ENCODE data around the gene ASB5. TPM values are rescaled to one million over a fixed set of nuclear protein-coding genes. Genes with fewer than 3 reads are reported as not detected.

The ASB5 gene, protein sequence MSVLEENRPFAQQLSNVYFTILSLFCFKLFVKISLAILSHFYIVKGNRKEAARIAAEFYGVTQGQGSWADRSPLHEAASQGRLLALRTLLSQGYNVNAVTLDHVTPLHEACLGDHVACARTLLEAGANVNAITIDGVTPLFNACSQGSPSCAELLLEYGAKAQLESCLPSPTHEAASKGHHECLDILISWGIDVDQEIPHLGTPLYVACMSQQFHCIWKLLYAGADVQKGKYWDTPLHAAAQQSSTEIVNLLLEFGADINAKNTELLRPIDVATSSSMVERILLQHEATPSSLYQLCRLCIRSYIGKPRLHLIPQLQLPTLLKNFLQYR
- under 1 TPM in 3 of 6 experiments, not detected in 3; 0.14 to 0.21 (median 0.17) TPM for total RNA-seq (2021; fragmentation: NEBNext Ultra II Directional; extraction: Animal tissue kit (Norgen Biotek cat#: 25700))
- long read RNA-seq = 0 reads

DNA sequence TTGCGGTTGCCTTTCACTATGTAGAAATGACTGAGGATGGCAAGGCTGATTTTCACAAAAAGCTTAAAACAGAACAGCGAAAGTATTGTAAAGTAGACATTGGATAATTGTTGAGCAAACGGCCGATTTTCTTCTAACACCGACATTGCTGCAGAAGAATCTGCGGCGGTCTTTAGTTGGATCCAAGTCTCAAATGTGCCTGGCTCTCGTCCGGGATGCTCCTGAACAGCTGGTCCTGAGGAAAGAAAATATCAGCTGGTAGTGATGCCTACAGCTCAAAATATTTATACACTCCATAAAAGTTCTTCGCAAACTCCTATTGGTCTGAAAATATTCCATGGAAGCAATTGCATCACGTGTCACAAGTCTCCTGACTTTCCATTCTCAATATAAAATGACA, at the start of gene ASB5:
TSS of gene ASB5 (minus strand) at position 260 of the 400 bp plus-strand sequence. CDS start at position 146, 114 bp downstream.
- peaks cover 65% of the 10 kb centered on the region for H3K4me1 Mint-ChIP-seq (ENCODE audit: low read depth)
- H3K36me3 Mint-ChIP-seq (ENCODE audit: low read depth) = no peaks in the 10 kb centered on the region; the same call in 1 of the 2 replicates
- H3K9me3 Mint-ChIP-seq = no peaks in the 10 kb centered on the region
- H3K27ac Mint-ChIP-seq = peak within 1 kb of the TSS; percentile 89
- no peaks in the 10 kb centered on the region for H3K27me3 Mint-ChIP-seq (ENCODE audit: insufficient read depth)
- DNase-seq = no peak
- TF ChIP-seq, protein P1, sequence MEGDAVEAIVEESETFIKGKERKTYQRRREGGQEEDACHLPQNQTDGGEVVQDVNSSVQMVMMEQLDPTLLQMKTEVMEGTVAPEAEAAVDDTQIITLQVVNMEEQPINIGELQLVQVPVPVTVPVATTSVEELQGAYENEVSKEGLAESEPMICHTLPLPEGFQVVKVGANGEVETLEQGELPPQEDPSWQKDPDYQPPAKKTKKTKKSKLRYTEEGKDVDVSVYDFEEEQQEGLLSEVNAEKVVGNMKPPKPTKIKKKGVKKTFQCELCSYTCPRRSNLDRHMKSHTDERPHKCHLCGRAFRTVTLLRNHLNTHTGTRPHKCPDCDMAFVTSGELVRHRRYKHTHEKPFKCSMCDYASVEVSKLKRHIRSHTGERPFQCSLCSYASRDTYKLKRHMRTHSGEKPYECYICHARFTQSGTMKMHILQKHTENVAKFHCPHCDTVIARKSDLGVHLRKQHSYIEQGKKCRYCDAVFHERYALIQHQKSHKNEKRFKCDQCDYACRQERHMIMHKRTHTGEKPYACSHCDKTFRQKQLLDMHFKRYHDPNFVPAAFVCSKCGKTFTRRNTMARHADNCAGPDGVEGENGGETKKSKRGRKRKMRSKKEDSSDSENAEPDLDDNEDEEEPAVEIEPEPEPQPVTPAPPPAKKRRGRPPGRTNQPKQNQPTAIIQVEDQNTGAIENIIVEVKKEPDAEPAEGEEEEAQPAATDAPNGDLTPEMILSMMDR (IDR thresholded peaks at IDR 0.05) = no peak
- H3K4me3 Mint-ChIP-seq = peak within 1 kb of the TSS; percentile 81; the same call in 1 of the 2 replicates

DNA sequence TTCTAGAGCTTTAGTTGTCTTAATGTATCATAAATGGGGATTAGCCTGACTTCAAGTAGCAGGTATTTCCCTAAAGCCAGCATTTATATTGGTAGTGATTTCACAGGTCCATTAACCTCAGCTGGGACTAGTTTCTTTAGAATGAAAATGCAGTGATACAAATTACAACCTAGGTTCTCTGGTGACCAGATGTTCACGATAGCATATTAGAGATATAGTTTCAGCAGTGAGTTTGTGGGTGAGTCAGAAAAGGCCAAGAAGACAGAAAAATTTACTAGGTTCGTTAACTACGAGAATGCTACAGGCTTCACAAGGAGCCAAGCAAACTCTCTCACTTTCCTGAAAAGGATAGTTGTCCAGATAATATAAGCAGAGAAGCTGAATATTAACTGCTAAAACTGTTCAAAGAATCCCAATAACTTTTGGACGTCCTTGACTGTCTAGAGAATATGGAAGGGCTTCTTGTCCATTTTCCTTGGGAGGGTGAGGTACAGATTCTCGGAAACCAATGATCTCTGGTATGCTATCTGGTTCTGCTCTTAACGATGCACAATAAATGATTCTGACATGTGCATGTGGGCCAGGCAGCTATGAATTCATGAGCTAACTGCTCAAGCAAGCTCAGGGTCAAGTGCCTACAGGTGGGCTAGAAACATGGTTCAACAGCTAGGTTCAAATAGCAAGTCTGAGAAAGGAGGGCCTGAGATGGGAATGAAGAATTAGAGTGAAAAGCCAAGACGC, 44.7 kb upstream of the ASB5 start:
- Mint-ChIP-seq H3K27me3 (ENCODE audit: insufficient read depth) (no peaks in the 10 kb centered on the region; the same call in none of the 2 replicates), H3K27ac (no peak overlapping the region), H3K9me3 (no peaks in the 10 kb centered on the region), H3K4me1 (ENCODE audit: low read depth) (peaks cover 22% of the 10 kb centered on the region), H3K4me3 (no peak overlapping the region), H3K36me3 (ENCODE audit: low read depth) (no peaks in the 10 kb centered on the region)
- TF ChIP-seq, protein P1 (IDR thresholded peaks at IDR 0.05) = no peak
- peak; percentile 5 for DNase-seq

DNA sequence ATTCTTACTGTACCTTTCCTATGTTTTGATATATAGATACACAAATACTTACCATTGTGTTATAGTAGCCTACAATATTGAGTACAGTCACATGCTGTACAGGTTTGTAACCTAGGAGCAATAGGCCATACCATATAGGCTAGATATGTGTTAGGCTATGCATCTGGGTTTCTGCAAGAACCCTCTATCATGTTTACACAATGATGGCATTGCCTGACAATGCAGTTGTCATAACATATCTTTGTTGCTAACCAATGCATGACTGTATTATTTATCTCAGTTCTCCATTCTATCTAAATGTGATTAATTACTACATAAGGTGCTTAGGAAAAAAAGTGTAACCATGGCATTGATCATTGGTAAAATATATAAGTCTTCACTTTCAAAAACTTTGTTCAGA, 40.8 kb upstream of the ASB5 start:
- no peak overlapping the region; the same call in 1 of the 2 replicates for H3K27ac Mint-ChIP-seq
- H3K4me1 Mint-ChIP-seq (ENCODE audit: low read depth) = peaks cover 26% of the 10 kb centered on the region
- peak; percentile 23 for DNase-seq
- H3K9me3 Mint-ChIP-seq = no peaks in the 10 kb centered on the region
- TF ChIP-seq, protein P1 (IDR thresholded peaks at IDR 0.05) = no peak
- no peaks in the 10 kb centered on the region; the same call in none of the 2 replicates for H3K27me3 Mint-ChIP-seq (ENCODE audit: insufficient read depth)
- H3K4me3 Mint-ChIP-seq = no peak overlapping the region
- no peaks in the 10 kb centered on the region for H3K36me3 Mint-ChIP-seq (ENCODE audit: low read depth)

DNA sequence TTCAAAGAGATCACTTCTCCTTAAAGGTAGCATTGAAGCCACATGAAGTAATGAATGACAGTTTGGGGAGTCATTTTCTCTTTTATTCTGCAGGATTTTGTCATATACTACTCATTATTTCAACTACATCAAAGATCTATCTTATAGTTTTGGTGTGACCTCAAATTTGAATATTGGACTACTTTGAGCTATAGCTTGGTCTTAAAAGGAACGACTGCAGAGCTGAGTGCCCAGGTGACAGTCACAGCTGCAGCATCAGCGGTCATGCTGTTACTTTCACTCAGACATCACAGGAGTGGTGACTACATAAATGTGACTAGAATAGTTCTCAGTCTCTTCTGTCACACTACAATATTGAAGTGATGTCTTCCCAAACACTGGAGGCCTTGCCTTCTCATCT, 40.0 kb upstream of the ASB5 start:
- H3K4me1 Mint-ChIP-seq (ENCODE audit: low read depth) = peaks cover 32% of the 10 kb centered on the region
- H3K36me3 Mint-ChIP-seq (ENCODE audit: low read depth) = no peaks in the 10 kb centered on the region
- TF ChIP-seq, protein P1 (IDR thresholded peaks at IDR 0.05) = no peak
- H3K27me3 Mint-ChIP-seq (ENCODE audit: insufficient read depth) = no peaks in the 10 kb centered on the region; the same call in 1 of the 2 replicates
- no peak for DNase-seq
- H3K4me3 Mint-ChIP-seq = no peak overlapping the region
- H3K27ac Mint-ChIP-seq = no peak overlapping the region; the same call in 1 of the 2 replicates
- H3K9me3 Mint-ChIP-seq = no peaks in the 10 kb centered on the region

DNA sequence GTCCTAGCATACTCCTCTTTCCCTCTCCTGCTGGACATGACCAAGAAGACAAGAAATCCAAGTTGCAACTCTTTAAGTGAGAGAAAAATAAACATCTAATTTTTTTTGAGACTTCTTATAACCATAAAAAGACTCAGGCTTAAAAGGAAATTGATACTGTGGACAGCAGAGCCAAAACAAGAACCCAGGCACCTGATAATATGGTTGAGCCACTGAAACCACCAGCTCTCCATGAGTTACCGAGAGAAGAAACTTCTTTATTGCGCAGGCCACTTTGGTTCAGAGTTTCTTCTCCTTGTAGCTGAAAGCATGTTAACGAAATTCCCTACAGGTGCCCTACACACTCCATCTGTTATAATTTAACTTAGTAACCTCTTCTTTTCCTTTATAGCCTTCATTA, 39.4 kb upstream of the ASB5 start:
- Mint-ChIP-seq H3K36me3 (ENCODE audit: low read depth) (no peaks in the 10 kb centered on the region), H3K27me3 (ENCODE audit: insufficient read depth) (no peaks in the 10 kb centered on the region), H3K9me3 (no peaks in the 10 kb centered on the region), H3K4me1 (ENCODE audit: low read depth) (peaks cover 32% of the 10 kb centered on the region), H3K27ac (no peak overlapping the region), H3K4me3 (no peak overlapping the region)
- no peak for DNase-seq
- TF ChIP-seq, protein P1 (IDR thresholded peaks at IDR 0.05) = no peak

All from HFFc6 (cell line).